VCaP (cell line): ENCODE data around the gene TDRD9.

Experiments used
- H3K27ac ChIP-seq: fragments of 450-650 bp; 2 replicates; pipeline ENCODE4 v1.5.1; 2017
- TF ChIP-seq, protein P1 (sequence below): fragments of 450-650 bp; conservative IDR thresholded peaks from 2 replicates; pipeline ENCODE4 v1.5.1; 2017; ENCODE audit warnings: mild to moderate bottlenecking, moderate library complexity

TDRD9 gene, protein sequence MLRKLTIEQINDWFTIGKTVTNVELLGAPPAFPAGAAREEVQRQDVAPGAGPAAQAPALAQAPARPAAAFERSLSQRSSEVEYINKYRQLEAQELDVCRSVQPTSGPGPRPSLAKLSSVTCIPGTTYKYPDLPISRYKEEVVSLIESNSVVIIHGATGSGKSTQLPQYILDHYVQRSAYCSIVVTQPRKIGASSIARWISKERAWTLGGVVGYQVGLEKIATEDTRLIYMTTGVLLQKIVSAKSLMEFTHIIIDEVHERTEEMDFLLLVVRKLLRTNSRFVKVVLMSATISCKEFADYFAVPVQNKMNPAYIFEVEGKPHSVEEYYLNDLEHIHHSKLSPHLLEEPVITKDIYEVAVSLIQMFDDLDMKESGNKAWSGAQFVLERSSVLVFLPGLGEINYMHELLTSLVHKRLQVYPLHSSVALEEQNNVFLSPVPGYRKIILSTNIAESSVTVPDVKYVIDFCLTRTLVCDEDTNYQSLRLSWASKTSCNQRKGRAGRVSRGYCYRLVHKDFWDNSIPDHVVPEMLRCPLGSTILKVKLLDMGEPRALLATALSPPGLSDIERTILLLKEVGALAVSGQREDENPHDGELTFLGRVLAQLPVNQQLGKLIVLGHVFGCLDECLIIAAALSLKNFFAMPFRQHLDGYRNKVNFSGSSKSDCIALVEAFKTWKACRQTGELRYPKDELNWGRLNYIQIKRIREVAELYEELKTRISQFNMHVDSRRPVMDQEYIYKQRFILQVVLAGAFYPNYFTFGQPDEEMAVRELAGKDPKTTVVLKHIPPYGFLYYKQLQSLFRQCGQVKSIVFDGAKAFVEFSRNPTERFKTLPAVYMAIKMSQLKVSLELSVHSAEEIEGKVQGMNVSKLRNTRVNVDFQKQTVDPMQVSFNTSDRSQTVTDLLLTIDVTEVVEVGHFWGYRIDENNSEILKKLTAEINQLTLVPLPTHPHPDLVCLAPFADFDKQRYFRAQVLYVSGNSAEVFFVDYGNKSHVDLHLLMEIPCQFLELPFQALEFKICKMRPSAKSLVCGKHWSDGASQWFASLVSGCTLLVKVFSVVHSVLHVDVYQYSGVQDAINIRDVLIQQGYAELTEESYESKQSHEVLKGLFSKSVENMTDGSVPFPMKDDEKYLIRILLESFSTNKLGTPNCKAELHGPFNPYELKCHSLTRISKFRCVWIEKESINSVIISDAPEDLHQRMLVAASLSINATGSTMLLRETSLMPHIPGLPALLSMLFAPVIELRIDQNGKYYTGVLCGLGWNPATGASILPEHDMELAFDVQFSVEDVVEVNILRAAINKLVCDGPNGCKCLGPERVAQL (N-terminal part only)

GRCh38 chr14:103928011-103928890 lies at the start of gene TDRD9:
Gene TDRD9, plus strand, starts transcription at chr14:103928456. Its CDS starts 54 bp downstream, at chr14:103928510.
- H3K27ac ChIP-seq, result no peak within 1 kb of the TSS
- TF ChIP-seq, protein P1, sequence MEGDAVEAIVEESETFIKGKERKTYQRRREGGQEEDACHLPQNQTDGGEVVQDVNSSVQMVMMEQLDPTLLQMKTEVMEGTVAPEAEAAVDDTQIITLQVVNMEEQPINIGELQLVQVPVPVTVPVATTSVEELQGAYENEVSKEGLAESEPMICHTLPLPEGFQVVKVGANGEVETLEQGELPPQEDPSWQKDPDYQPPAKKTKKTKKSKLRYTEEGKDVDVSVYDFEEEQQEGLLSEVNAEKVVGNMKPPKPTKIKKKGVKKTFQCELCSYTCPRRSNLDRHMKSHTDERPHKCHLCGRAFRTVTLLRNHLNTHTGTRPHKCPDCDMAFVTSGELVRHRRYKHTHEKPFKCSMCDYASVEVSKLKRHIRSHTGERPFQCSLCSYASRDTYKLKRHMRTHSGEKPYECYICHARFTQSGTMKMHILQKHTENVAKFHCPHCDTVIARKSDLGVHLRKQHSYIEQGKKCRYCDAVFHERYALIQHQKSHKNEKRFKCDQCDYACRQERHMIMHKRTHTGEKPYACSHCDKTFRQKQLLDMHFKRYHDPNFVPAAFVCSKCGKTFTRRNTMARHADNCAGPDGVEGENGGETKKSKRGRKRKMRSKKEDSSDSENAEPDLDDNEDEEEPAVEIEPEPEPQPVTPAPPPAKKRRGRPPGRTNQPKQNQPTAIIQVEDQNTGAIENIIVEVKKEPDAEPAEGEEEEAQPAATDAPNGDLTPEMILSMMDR, result no peak

GRCh38 chr14:103879118-103879569 lies 49.1 kb upstream of the TDRD9 start:
- peak overlapping the region; percentile 99 for H3K27ac ChIP-seq
- TF ChIP-seq, protein P1, result no peak

DNA sequence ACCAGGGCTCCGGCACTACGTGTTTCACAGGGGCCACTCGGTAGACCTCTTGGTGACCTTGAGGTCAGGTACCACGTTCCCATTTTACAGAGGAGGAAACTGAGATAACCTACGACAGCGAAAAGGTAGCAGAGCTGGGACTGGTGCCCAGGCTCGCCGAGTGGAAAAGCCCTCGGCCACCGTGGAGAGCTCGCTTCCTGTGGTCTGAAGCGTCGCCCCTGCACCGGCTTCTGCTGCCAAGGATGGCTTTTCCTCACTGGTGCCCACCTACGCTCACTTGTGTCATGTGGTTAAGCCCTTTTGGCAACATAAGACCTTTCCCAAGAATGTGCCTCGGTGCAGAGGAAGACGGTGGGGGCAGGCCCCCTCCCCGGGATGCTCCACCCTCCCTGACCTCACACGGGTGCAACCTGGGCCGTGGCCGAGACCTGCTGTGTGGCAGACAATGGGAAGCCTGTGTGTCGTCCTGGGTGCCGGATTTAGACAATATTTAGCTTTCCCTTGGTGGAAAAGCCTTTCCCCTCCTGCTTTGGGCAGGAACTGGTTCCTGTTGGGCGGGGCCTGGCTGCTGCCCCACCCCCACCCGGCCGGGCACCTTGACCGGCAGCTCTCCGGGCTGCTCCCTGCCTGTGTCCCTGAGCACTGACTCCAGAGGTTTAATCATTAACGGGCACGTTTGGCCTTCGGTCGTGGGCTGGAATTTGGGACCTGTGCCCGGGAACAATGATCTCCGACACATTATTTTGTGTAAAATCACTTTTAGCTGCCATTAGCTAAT lies 48.5 kb upstream of the TDRD9 start:
- TF ChIP-seq, protein P1, result no peak
- H3K27ac ChIP-seq, result peak overlapping the region; percentile 99

DNA sequence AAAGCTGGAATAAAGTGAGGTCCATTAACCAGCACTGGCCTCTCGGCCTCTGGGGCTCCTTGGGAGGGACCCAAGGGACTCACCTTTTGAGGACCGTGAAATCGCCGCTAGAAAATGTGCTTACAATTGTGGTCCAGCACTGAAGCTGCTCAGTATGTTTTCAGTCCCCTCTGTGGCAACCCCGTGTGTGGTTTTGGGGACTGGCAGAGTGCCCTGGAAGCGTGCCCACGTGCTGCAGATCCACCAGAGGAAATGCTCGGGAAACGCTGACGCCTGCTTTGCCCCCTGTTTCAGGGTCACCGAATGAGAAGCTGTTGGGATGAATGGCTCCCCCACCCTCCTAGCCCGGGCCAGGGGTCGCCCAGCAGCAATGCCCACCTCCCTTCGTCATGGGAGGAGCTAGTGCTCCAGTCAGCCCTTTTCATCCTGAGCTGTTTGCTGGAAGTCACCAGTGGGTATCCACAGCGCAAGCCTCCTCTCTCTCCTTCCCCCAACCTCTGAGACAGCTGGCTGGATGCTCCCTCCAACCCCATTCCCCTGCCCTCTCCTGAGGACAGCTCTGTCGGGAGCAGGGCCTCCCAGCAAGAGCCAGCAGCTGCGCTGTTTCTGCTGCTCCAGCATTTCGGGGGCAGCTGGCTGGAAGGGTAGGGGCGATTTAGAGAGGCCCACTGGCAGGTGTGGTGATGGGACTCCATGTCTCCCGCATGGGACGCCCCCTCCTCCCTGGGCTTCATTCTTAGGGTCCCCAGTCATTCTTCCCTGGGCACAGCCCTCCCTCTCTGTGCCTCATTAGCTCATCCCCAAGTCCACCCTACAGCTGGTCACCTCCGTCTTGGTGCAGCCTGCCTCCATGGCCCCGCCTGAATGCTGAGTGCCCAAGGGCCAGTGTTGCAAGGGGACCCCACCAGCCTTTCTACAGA lies 47.6 kb upstream of the TDRD9 start:
- H3K27ac ChIP-seq, result peak overlapping the region; percentile 99
- TF ChIP-seq, protein P1, result no peak

GRCh38 chr14:103881268-103882201 lies 46.7 kb upstream of the TDRD9 start:
- TF ChIP-seq, protein P1, result no peak
- H3K27ac ChIP-seq, result peak overlapping the region; percentile 99
